NCI-H510A (cell line): ENCODE data around the gene TNFSF9.
"Not testable (repeated sequence)": the region's sequence is repeated elsewhere in the genome, so short reads cannot be mapped to it uniquely, and the experiment has no call there.

Experiments
- DNase-seq: peaks from one replicate; lab custom pipeline; 2025; lab: John Stamatoyannopoulos, UW

The TNFSF9 gene

DNA sequence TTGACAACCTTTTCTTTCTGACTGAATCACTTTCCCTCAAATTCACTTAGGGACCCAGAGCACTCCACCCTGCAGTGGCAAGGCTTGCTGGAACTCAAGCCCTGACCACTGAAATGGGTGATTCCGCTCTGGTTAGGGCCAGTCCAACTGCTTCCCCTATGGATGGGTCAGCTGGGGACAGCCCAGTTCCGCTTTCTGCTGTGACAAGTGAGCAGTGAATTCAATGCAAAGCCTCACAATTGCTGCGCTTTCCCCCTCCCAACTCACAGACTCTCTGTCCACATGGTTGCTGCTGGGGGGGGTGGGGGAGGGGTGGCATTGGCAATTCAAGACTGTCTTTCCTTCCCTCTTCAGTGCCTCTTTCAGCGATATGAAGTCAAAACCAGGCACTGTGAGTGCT lies 41.4 kb downstream of the TNFSF9 start:
- DNase-seq, result no peak

DNA sequence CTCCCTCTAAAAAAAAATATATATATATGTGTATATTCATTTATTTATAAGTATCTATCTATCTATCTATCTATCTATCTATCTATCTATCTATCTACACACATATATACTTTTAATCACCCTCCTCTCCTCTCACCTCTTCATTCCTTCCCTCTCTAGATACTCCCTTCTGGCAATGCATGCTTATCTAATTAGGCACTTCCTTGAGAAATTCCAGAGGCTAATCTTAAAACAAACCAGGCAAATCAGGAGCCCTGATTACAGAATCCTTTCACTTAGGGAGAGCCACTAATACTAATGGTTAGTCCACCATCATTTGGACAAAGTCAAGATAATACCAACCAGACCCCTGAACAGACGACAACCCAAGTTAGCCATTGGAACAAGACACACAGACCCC lies 42.5 kb downstream of the TNFSF9 start:
- no peak for DNase-seq

DNA sequence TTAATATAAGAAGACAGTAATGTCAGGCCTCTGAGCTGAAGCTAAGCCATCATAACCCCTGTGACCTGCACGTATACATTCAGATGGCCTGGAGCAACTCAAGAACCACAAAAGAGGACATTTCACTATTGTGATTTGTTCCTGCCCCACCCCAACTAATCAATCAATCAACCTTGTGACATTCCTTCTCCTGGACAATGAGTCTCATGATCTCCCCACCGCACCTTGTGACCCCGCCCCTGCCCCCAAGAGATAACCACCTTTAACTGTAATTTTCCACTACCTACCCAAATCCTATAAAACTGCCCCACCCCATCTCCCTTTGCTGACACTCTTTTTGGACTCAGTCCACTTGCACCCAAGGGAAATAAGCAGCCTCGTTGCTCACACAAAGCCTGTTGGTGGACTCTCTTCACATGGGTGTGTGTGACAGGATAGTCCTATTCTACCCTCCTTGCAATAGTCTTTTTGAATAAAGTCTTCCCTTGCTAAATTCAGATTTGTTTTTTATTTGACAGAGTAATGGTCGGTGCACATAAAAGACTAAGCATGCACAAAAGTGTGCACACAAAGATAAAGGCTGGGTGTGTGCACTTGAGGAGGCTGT lies 46.1 kb downstream of the TNFSF9 start:
- no peak for DNase-seq

DNA sequence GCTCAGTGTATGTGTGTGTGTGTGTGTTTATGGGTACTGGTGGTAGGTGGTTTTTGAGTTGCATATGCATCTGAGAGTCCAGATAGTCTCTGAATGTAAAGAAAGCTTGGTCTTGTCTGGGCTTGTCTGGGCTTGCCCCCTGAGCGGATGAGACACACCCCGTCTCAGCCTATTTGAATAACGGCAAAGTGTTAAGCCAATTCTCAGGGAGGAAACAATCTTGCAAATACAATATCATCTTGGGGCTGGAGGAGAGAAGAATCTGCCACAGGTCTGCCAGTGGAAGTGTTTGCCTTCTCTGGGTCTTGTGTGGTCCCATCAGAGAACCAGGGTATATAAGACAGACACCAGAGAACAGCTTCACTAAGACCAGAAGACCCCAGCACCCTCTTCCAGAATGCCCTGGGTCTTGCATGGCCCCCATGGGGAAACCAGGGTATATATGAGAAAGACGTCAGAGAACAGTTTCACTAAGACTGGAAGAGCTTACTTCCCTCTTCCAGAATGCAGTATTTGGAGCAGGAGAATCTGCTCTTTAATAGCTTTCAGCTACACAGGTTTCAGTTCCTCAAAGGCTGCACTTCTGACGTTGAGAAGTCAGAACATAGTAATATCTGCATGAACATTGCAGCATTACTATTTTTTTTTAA lies 46.8 kb downstream of the TNFSF9 start:
- no peak for DNase-seq

DNA sequence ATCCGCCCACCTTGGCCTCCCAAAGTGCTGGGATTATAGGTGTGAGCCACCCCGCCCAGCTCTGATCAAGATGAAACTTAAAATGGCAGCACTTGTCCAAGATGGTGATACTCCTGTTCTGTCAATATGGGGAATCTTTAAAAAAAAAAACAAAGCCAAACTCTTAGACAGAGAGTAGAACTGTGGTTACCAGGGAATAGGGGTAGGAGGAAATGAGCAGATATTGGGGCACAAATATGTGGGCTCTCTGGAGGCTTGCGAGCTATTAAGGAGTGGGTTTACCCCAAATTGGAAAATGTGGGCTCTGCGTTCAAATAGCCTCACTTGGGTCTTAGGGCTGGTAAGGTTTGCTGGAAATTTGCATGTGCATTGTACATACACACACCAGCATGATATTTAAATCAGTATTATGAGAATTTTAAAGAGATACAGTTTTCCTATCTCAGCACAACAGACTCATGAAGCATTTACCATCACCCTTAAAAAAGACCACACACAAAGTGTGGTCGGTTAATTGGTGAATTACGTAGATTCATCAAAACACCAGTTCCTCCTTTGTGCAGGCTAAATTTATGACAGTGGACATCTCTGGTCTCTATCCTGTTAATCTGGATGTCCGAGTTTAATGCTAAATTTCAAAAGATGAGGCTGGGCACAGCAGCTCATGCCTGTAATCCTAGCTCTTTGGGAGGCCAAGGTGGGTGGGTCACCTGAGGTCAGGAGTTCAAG lies 48.8 kb downstream of the TNFSF9 start:
- no peak for DNase-seq

DNA sequence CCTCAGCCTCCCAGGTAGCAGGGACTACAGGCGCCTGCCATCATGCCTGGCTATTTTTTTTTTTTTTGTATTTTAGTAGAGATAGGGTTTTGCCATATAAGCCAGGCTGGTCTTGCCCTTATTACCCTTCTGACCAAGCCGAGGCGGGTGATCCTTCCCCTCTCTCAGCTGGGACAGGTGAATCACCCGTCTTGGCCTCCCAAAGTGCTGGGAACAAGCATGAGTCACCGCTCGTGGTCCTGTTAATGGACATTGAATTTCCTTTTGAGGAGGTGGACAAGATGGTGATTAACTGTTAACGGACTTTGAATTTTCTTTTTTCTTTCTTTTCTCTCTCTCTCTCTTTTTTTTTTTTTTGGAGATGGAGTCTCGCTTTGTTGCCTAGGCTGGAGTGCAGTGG lies 49.5 kb downstream of the TNFSF9 start:
- no peak for DNase-seq

DNA sequence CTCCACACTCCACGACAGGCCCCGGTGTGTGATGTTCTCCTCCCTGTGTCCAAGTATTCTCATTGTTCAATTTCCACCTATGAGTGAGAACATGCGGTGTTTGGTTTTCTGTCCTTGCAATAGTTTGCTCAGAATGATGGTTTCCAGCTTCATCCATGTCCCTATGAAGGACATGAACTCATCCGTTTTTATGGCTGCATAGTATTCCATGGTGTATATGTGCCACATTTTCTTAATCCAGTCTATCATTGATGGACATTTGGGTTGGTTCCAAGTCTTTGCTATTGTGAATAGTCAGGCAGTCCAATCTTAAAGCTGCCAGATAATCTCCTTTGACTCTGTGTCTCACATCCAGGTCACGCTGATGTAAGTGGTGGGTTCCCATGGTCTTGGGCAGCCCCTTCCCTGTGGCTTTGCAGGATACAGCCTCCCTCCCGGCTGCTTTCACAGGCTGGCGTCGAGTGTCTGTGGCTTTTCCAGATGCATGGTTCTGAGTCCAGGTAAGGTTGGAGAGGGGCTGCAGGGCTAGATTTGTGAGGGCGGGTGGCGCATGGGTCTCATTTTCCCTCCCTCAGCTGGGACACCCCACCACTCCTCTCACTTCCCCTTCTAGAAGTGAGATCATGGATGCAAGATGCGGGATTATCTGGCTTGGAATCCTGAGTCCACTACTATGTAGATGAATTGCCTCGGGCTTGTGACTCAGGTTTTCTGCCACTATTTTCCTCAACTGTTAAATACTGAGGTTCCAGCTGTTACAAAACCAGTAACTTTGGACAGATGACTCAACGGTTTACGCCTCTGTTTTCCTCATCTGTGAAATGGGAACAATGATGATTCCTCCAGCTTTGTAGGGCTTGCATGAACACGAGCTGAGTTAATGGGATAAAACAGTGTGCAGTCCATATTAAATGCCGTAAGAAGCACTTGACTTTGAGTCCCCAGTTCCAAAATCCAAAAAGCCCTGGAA lies 52.0 kb downstream of the TNFSF9 start:
- DNase-seq, result not testable (repeated sequence)
